Mesothelial cell of epicardium (in vitro differentiated cells): ENCODE data around the gene CIDEA. TPM values are rescaled to one million over a fixed set of nuclear protein-coding genes. Genes with fewer than 3 reads are reported as not detected.
"Not testable (repeated sequence)": the region's sequence is repeated elsewhere in the genome, so short reads cannot be mapped to it uniquely, and the experiment has no call there.

Experiments
- DNase-seq, 2 experiments: peaks; one replicate each; pipeline ENCODE4 v3.0.0; 2021; ENCODE audit warnings: low spot score in 2 of 2; ENCODE audit not compliant: unreplicated experiment in 2 of 2
- H3K27ac Mint-ChIP-seq: 2 replicates; pipeline ENCODE4 v1.8.0; 2021; ENCODE audit warnings: mixed read lengths
- H3K27me3 Mint-ChIP-seq: 2 replicates; pipeline ENCODE4 v1.8.0; 2021; ENCODE audit warnings: low read depth, mixed read lengths
- H3K36me3 Mint-ChIP-seq: 2 replicates; pipeline ENCODE4 v1.8.0; 2021; ENCODE audit warnings: mixed read lengths
- H3K4me1 Mint-ChIP-seq: 2 replicates; pipeline ENCODE4 v1.8.0; 2021; ENCODE audit warnings: mixed read lengths
- H3K4me3 Mint-ChIP-seq: 2 replicates; pipeline ENCODE4 v1.8.0; 2021; ENCODE audit warnings: mild to moderate bottlenecking, moderate library complexity, mixed read lengths
- H3K9me3 Mint-ChIP-seq: 2 replicates; pipeline ENCODE4 v1.8.0; 2021; ENCODE audit warnings: mixed read lengths
- CTCF ChIP-seq: fragments of 200-600 bp; sonication (generic); IDR thresholded peaks from one replicate; pipeline ENCODE4 v1.5.0; 2021; ENCODE audit warnings: antibody characterized with exemption; ENCODE audit not compliant: unreplicated experiment
- total RNA-seq: library from RNA; stranded (reverse); gene quantifications from 3 replicates; pipeline ENCODE4 v1.2.1, GENCODE V29; 2021

Gene CIDEA, protein sequence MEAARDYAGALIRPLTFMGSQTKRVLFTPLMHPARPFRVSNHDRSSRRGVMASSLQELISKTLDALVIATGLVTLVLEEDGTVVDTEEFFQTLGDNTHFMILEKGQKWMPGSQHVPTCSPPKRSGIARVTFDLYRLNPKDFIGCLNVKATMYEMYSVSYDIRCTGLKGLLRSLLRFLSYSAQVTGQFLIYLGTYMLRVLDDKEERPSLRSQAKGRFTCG
- not detected in 3 replicates for total RNA-seq

DNA sequence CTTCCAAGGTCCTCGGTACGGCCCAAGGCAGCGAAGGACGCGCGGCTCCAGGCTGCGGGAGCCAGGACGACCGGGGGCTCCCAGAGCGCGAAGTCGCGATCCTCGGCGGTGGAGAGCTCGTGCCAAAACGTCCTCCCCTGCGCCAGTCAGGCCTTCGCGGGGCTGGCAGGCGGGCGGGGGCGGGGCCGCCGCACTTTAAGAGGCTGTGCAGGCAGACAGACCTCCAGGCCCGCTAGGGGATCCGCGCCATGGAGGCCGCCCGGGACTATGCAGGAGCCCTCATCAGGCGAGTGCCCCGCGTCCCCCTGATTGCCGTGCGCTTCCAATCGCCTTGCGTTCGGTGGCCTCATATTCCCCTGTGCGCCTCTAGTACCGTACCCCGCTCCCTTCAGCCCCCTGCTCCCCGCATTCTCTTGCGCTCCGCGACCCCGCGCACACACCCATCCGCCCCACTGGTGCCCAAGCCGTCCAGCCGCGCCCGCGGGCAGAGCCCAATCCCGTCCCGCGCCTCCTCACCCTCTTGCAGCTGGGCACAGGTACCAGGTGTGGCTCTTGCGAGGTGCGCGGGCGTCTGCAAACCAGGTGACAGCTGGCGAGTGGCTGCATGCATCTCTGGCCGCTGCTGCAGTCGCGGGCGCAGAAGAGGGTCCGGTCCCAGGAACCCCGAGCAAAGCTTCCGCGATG lies at the start of gene CIDEA:
Gene CIDEA (plus strand): TSS at position 226 of the 684 bp plus-strand sequence. CDS start 23 bp downstream, at position 249.
- TF ChIP-seq CTCF = no peak
- H3K36me3 Mint-ChIP-seq = no peaks in the 10 kb centered on the region
- H3K4me1 Mint-ChIP-seq = peaks cover 31% of the 10 kb centered on the region
- no peak within 1 kb of the TSS for H3K27ac Mint-ChIP-seq
- peak within 1 kb of the TSS; percentile 65 for H3K4me3 Mint-ChIP-seq
- H3K9me3 Mint-ChIP-seq = peaks cover 3% of the 10 kb centered on the region
- DNase-seq = peak in 1 of 2 experiments; percentile 62
- peaks cover 77% of the 10 kb centered on the region for H3K27me3 Mint-ChIP-seq

DNA sequence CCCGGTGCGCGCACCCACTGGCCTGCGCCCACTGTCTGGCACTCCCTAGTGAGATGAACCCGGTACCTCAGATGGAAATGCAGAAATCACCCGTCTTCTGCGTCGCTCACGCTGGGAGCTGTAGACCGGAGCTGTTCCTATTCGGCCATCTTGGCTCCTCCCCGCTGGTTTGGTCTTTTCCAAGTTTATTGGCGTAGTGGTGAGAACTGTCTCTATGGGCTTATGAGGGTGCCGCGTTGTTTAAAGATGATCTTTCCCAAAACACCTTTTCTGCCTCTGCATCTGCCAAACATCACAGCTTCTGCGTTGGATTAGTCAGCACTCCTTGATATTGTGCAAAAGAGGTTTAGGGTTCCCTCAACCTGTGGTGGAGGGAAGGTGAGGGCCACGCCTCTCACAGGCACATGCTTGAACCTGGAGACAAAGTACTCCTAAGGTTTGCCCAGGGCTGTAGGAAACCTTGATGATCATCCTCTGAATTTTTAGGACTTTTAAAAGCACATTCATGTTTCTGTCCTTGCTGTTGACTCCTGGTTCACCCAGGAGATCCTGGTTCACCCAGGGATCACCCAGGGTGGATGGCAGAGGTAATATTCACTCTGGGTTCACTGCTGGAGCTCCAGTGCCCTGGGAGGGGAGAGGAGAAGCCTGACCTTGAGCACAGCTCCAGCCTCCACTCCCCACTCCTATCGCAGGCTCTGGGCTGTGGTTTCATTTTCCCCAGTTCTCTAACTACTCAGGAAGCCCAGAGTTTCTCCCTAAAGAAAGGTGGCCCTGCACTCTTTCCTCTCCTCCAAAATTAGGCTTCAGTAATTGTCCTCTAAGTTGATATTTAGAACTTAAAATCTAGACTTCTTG lies 45.6 kb upstream of the CIDEA start:
- H3K36me3 Mint-ChIP-seq, H3K4me3 Mint-ChIP-seq, DNase-seq, H3K9me3 Mint-ChIP-seq, H3K27me3 Mint-ChIP-seq, H3K4me1 Mint-ChIP-seq, H3K27ac Mint-ChIP-seq: not testable (repeated sequence)

- H3K4me1 Mint-ChIP-seq, H3K36me3 Mint-ChIP-seq, H3K9me3 Mint-ChIP-seq, DNase-seq, H3K27ac Mint-ChIP-seq, H3K4me3 Mint-ChIP-seq, H3K27me3 Mint-ChIP-seq: not testable (repeated sequence)
Observed at GRCh38 chr18:12212308-12212707, 41.9 kb upstream of the CIDEA start.

- not testable (repeated sequence) for H3K4me3 Mint-ChIP-seq, H3K9me3 Mint-ChIP-seq, H3K4me1 Mint-ChIP-seq, H3K27ac Mint-ChIP-seq, DNase-seq, H3K36me3 Mint-ChIP-seq
- H3K27me3 Mint-ChIP-seq = peaks cover 16% of the 10 kb centered on the region
Observed at GRCh38 chr18:12214296-12215005, 39.7 kb upstream of the CIDEA start.

GRCh38 chr18:12216471-12216870 lies 37.7 kb upstream of the CIDEA start:
- not testable (repeated sequence) for H3K9me3 Mint-ChIP-seq, H3K36me3 Mint-ChIP-seq, H3K4me1 Mint-ChIP-seq, H3K4me3 Mint-ChIP-seq, DNase-seq, H3K27ac Mint-ChIP-seq
- H3K27me3 Mint-ChIP-seq = peaks cover 17% of the 10 kb centered on the region

- H3K27ac Mint-ChIP-seq, H3K4me1 Mint-ChIP-seq, H3K9me3 Mint-ChIP-seq, H3K4me3 Mint-ChIP-seq, H3K36me3 Mint-ChIP-seq, DNase-seq: not testable (repeated sequence)
- H3K27me3 Mint-ChIP-seq = peaks cover 16% of the 10 kb centered on the region
Observed at GRCh38 chr18:12218603-12219002, 35.6 kb upstream of the CIDEA start.

GRCh38 chr18:12222041-12222440 lies 32.1 kb upstream of the CIDEA start:
- not testable (repeated sequence) for H3K27ac Mint-ChIP-seq, H3K36me3 Mint-ChIP-seq

GRCh38 chr18:12223326-12223725 lies 30.8 kb upstream of the CIDEA start:
- not testable (repeated sequence) for H3K36me3 Mint-ChIP-seq, H3K4me3 Mint-ChIP-seq, DNase-seq, H3K4me1 Mint-ChIP-seq, H3K9me3 Mint-ChIP-seq, H3K27me3 Mint-ChIP-seq, H3K27ac Mint-ChIP-seq

More at GRCh38 chr18:12222041-12222440, 32.1 kb upstream of the CIDEA start:
- H3K9me3 Mint-ChIP-seq, H3K4me1 Mint-ChIP-seq, DNase-seq, H3K4me3 Mint-ChIP-seq: not testable (repeated sequence)
- peaks cover 12% of the 10 kb centered on the region for H3K27me3 Mint-ChIP-seq

DNA sequence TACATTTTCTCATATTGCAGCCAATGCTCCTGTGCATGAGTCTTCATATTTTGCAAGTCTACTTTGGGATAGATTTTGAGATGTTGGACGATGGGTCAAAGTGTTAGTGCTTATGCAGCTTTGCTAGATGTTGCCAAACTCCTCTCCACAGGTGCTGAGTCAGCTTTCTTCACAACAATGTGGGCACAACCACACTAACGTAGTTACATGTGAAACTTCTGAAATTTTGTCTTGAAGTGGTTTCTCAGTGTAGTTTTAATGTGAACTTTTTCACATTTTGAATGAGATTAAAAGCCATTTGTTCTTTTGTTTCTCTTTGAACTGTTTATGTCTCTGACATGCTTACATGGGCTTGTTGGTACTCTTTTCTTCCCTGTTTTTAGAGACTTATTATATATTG lies 27.4 kb upstream of the CIDEA start:
- not testable (repeated sequence) for DNase-seq, H3K27ac Mint-ChIP-seq, H3K4me3 Mint-ChIP-seq, H3K36me3 Mint-ChIP-seq, H3K9me3 Mint-ChIP-seq, H3K27me3 Mint-ChIP-seq, H3K4me1 Mint-ChIP-seq

- H3K4me3 Mint-ChIP-seq, H3K9me3 Mint-ChIP-seq, H3K27me3 Mint-ChIP-seq, H3K4me1 Mint-ChIP-seq, H3K36me3 Mint-ChIP-seq, H3K27ac Mint-ChIP-seq, DNase-seq: not testable (repeated sequence)
Observed at GRCh38 chr18:12227399-12228186, 26.6 kb upstream of the CIDEA start.

- not testable (repeated sequence) for H3K9me3 Mint-ChIP-seq, DNase-seq, H3K4me3 Mint-ChIP-seq, H3K27me3 Mint-ChIP-seq, H3K4me1 Mint-ChIP-seq, H3K36me3 Mint-ChIP-seq, H3K27ac Mint-ChIP-seq
Observed at GRCh38 chr18:12228308-12228707, 25.9 kb upstream of the CIDEA start.

DNA sequence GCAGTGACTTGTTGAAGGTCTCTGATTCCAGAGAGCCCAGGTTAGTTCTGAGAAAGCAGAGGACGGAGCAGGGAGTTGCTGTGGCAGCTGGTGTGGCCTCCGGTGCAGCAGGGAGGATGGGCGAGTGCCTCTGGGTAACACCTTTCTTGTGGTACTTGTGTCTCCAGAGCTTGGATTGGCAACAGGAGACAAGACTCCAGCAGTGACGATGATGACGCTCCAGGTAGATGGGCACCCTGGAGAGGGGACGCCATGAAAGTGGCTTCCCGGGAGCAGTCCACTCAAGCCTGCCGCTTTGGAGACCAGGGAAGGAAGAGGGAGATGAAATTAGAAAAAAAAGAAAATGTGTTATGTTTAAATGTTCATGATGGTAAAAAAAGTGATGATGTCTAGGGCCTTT lies 23.6 kb upstream of the CIDEA start:
- H3K36me3 Mint-ChIP-seq, H3K27ac Mint-ChIP-seq, H3K4me1 Mint-ChIP-seq, H3K4me3 Mint-ChIP-seq, H3K9me3 Mint-ChIP-seq, H3K27me3 Mint-ChIP-seq, DNase-seq: not testable (repeated sequence)
